Measurements from ENCODE around the gene PFAS.

Gene PFAS

GRCh38 chr17:8268550-8269298 is 19.6 kb downstream of the PFAS start:
- DNase-seq (ENCODE audit: low read depth), result no peak

GRCh38 chr17:8272421-8272820 is 23.3 kb downstream of the PFAS start:
- no peak for DNase-seq (ENCODE audit: low read depth)

- no peak for DNase-seq (ENCODE audit: low read depth)
These were observed 24.9 kb downstream of the PFAS start for GRCh38 chr17:8273884-8274444.

- no peak for DNase-seq (ENCODE audit: low read depth)
These were observed 25.7 kb downstream of the PFAS start for GRCh38 chr17:8274816-8275215.

- DNase-seq (ENCODE audit: low read depth), result no peak
These were observed 26.6 kb downstream of the PFAS start for GRCh38 chr17:8275421-8276290.

- no peak for DNase-seq (ENCODE audit: low read depth)
These were observed 28.2 kb downstream of the PFAS start for GRCh38 chr17:8277317-8277716.

GRCh38 chr17:8282345-8282744 is 33.3 kb downstream of the PFAS start:
- no peak for DNase-seq (ENCODE audit: low read depth)

GRCh38 chr17:8283356-8283755 is 34.3 kb downstream of the PFAS start:
- DNase-seq (ENCODE audit: low read depth), result no peak

- DNase-seq (ENCODE audit: low read depth), result no peak
These were observed 35.0 kb downstream of the PFAS start for GRCh38 chr17:8284126-8284525.

- no peak for DNase-seq (ENCODE audit: low read depth)
These were observed 36.4 kb downstream of the PFAS start for GRCh38 chr17:8285270-8286181.

- DNase-seq (ENCODE audit: low read depth), result no peak
These were observed 38.7 kb downstream of the PFAS start for GRCh38 chr17:8287651-8288335.

GRCh38 chr17:8288336-8289102 is 39.4 kb downstream of the PFAS start, which contains the start of gene RANGRF:
Gene RANGRF, plus strand, starts transcription at chr17:8288670. Its CDS starts 119 bp downstream, at chr17:8288789.
- peak; percentile 72 for DNase-seq (ENCODE audit: low read depth)

GRCh38 chr17:8289103-8289397 is 40.0 kb downstream of the PFAS start:
- DNase-seq (ENCODE audit: low read depth), result no peak

GRCh38 chr17:8290043-8290442 is 41.0 kb downstream of the PFAS start:
- DNase-seq (ENCODE audit: low read depth), result no peak

- DNase-seq (ENCODE audit: low read depth), result no peak
These were observed 43.7 kb downstream of the PFAS start for GRCh38 chr17:8292639-8293395.

- no peak for DNase-seq (ENCODE audit: low read depth)
These were observed 45.3 kb downstream of the PFAS start for GRCh38 chr17:8294361-8294760.

- no peak for DNase-seq (ENCODE audit: low read depth)
These were observed 45.8 kb downstream of the PFAS start for GRCh38 chr17:8294814-8295316.

GRCh38 chr17:8300226-8300625 is 51.1 kb downstream of the PFAS start:
- no peak for DNase-seq (ENCODE audit: low read depth)

- no peak for DNase-seq (ENCODE audit: low read depth)
These were observed 51.6 kb downstream of the PFAS start for GRCh38 chr17:8300627-8301242.
